Measurements from ENCODE around the gene EYS.

GRCh38 chr6:65746302-65746701, 39.3 kb upstream of the EYS start:
- no peak for TF ChIP-seq GATA2 (IDR thresholded peaks at IDR 0.05; ENCODE audit: low read depth, low read length)
- no peak for TF ChIP-seq GATA3 (IDR thresholded peaks at IDR 0.05; ENCODE audit: low read depth, low read length)

Measured in SH-SY5Y (cell line).